Naive B cell (primary cell): Measurements from ENCODE around the gene PLCG2. TPM values are rescaled to one million over a fixed set of nuclear protein-coding genes. Genes with fewer than 3 reads are reported as not detected.
"Not testable (repeated sequence)": the region's sequence is repeated elsewhere in the genome, so short reads cannot be mapped to it uniquely, and the experiment has no call there.

Experiments
- ATAC-seq, 2 donors: fragments of 150-1000 bp; cut with Tn5 transposase; 2 replicates each; pipeline ENCODE4 v1.10.0; 2021; ENCODE audit warnings: low read depth in 2 of 2, mild to moderate bottlenecking in 2 of 2, moderate library complexity in 2 of 2
- DNase-seq: peaks from one replicate; pipeline ENCODE4 v3.0.0; 2022
- H3K27ac Mint-ChIP-seq, 6 donors: one replicate each; pipeline ENCODE4 v1.8.0; 2020 to 2022; ENCODE audit warnings: mild to moderate bottlenecking in 6 of 6, mixed read lengths in 6 of 6, moderate library complexity in 5 of 6, inconsistent platforms in 2 of 6
- H3K27me3 Mint-ChIP-seq, 3 donors: one replicate each; pipeline ENCODE4 v1.8.0; 2021 to 2022; ENCODE audit warnings: mixed read lengths in 3 of 3, mild to moderate bottlenecking in 1 of 3
- H3K36me3 Mint-ChIP-seq, 2 donors: one replicate each; pipeline ENCODE4 v1.8.0; 2020 to 2022; ENCODE audit warnings: mixed read lengths in 2 of 2, inconsistent platforms in 1 of 2, mild to moderate bottlenecking in 1 of 2
- H3K4me1 Mint-ChIP-seq, 3 donors: one replicate each; pipeline ENCODE4 v1.8.0; 2020 to 2022; ENCODE audit warnings: mixed read lengths in 3 of 3, inconsistent platforms in 1 of 3, mild to moderate bottlenecking in 1 of 3, moderate library complexity in 1 of 3
- H3K4me3 Mint-ChIP-seq, 8 donors: one replicate each; pipeline ENCODE4 v1.8.0; 2020 to 2022; ENCODE audit warnings: mild to moderate bottlenecking in 8 of 8, mixed read lengths in 8 of 8, moderate library complexity in 8 of 8, inconsistent platforms in 2 of 8
- H3K9me3 Mint-ChIP-seq, 7 donors: one replicate each; pipeline ENCODE4 v1.8.0; 2020 to 2022; ENCODE audit warnings: mixed read lengths in 7 of 7, mild to moderate bottlenecking in 5 of 7, inconsistent platforms in 2 of 7, moderate library complexity in 1 of 7
- polyA plus RNA-seq, 6 donors: library from polyadenylated mRNA; unstranded; fragments of 300-500 nt; fragmentation: Illumina TruSeq; gene quantifications; one replicate each; pipeline ENCODE4 v1.2.3, GENCODE V29; 2021; ENCODE audit warnings: low read depth in 6 of 6

Gene PLCG2
- polyA plus RNA-seq, 6 donors from 2014 or later = 65.1 to 119 (median 92.5) TPM

GRCh38 chr16:81996664-81997509, 217.8 kb downstream of the PLCG2 start:
- Mint-ChIP-seq H3K4me1 (no peaks in the 10 kb centered on the region), H3K27ac (no peak overlapping the region), H3K27me3 (no peaks in the 10 kb centered on the region), H3K36me3 (peaks cover 5 to 14% of the 10 kb centered on the region in 2 donors), H3K4me3 (no peak overlapping the region), H3K9me3 (no peaks in the 10 kb centered on the region)
- DNase-seq (no peak), ATAC-seq (no peak)

- H3K4me3 Mint-ChIP-seq = no peak overlapping the region
- no peaks in the 10 kb centered on the region for H3K27me3 Mint-ChIP-seq
- no peaks in the 10 kb centered on the region for H3K9me3 Mint-ChIP-seq
- no peak for ATAC-seq
- no peaks in the 10 kb centered on the region for H3K4me1 Mint-ChIP-seq
- H3K36me3 Mint-ChIP-seq = peaks cover 5 to 14% of the 10 kb centered on the region in 2 donors
- H3K27ac Mint-ChIP-seq = no peak overlapping the region
- no peak for DNase-seq
Observed at GRCh38 chr16:81997738-81998137, 218.6 kb downstream of the PLCG2 start.

- ATAC-seq (no peak), DNase-seq (no peak)
- Mint-ChIP-seq H3K4me1 (no peaks in the 10 kb centered on the region), H3K9me3 (peaks cover 0 to 7% (median 0%) of the 10 kb centered on the region in 7 donors), H3K27me3 (no peaks in the 10 kb centered on the region), H3K36me3 (peaks cover 18 to 26% of the 10 kb centered on the region in 2 donors), H3K27ac (no peak overlapping the region), H3K4me3 (no peak overlapping the region)
Observed at GRCh38 chr16:82002831-82003230, 223.7 kb downstream of the PLCG2 start.

- no peak overlapping the region for H3K27ac Mint-ChIP-seq
- peaks cover 20 to 24% of the 10 kb centered on the region in 2 donors for H3K36me3 Mint-ChIP-seq
- no peak for ATAC-seq
Observed at GRCh38 chr16:82004601-82005000, 225.5 kb downstream of the PLCG2 start.

GRCh38 chr16:82005027-82005830, 226.1 kb downstream of the PLCG2 start:
- no peaks in the 10 kb centered on the region for H3K4me1 Mint-ChIP-seq
- H3K36me3 Mint-ChIP-seq = peaks cover 20% of the 10 kb centered on the region in 2 donors
- no peaks in the 10 kb centered on the region for H3K27me3 Mint-ChIP-seq
- DNase-seq (no peak), ATAC-seq (no peak)
- no peak overlapping the region for H3K4me3 Mint-ChIP-seq
- H3K9me3 Mint-ChIP-seq = peaks cover 3 to 28% (median 16%) of the 10 kb centered on the region in 7 donors
- H3K27ac Mint-ChIP-seq = no peak overlapping the region

More at GRCh38 chr16:82004601-82005000, 225.5 kb downstream of the PLCG2 start:
- H3K4me1 Mint-ChIP-seq = no peaks in the 10 kb centered on the region
- no peak overlapping the region for H3K4me3 Mint-ChIP-seq
- H3K27me3 Mint-ChIP-seq = no peaks in the 10 kb centered on the region
- peaks cover 2 to 22% (median 15%) of the 10 kb centered on the region in 7 donors for H3K9me3 Mint-ChIP-seq
- no peak for DNase-seq

GRCh38 chr16:82006036-82006435, 226.9 kb downstream of the PLCG2 start:
- DNase-seq = no peak
- H3K4me1 Mint-ChIP-seq = peaks cover 7 to 8% (median 8%) of the 10 kb centered on the region in 3 donors
- ATAC-seq = no peak
- H3K9me3 Mint-ChIP-seq = peaks cover 3 to 36% (median 16%) of the 10 kb centered on the region in 7 donors
- H3K4me3 Mint-ChIP-seq = no peak overlapping the region
- no peak overlapping the region for H3K27ac Mint-ChIP-seq
- no peaks in the 10 kb centered on the region for H3K27me3 Mint-ChIP-seq
- peaks cover 20% of the 10 kb centered on the region in 2 donors for H3K36me3 Mint-ChIP-seq

- no peak for ATAC-seq
- no peak overlapping the region for H3K27ac Mint-ChIP-seq
- peaks cover 0 to 8% (median under 1%) of the 10 kb centered on the region in 3 donors for H3K27me3 Mint-ChIP-seq
- DNase-seq = no peak
- H3K36me3 Mint-ChIP-seq = peaks cover 20% of the 10 kb centered on the region in 2 donors
- H3K4me1 Mint-ChIP-seq = peaks cover 16% of the 10 kb centered on the region in 3 donors
- H3K4me3 Mint-ChIP-seq = no peak overlapping the region
- H3K9me3 Mint-ChIP-seq = peaks cover 5 to 36% (median 16%) of the 10 kb centered on the region in 7 donors
Observed at GRCh38 chr16:82007189-82007588, 228.1 kb downstream of the PLCG2 start.

- peaks cover 15 to 20% of the 10 kb centered on the region in 2 donors for H3K36me3 Mint-ChIP-seq
- DNase-seq (no peak), ATAC-seq (no peak)
- H3K27ac Mint-ChIP-seq = peak overlapping the region in 1 of 6 donors; percentile 15
- peak overlapping the region in 4 of 8 donors; percentile 13 to 54 (median 34) for H3K4me3 Mint-ChIP-seq
- H3K9me3 Mint-ChIP-seq = peaks cover 10 to 39% (median 27%) of the 10 kb centered on the region in 7 donors
- H3K4me1 Mint-ChIP-seq = peaks cover 16% of the 10 kb centered on the region in 3 donors
- peaks cover 0 to 16% (median 11%) of the 10 kb centered on the region in 3 donors for H3K27me3 Mint-ChIP-seq
Observed at GRCh38 chr16:82008957-82009592, 230.0 kb downstream of the PLCG2 start.

GRCh38 chr16:82009789-82010188, 230.7 kb downstream of the PLCG2 start:
- Mint-ChIP-seq H3K4me1 (peaks cover 16% of the 10 kb centered on the region in 3 donors), H3K9me3 (peaks cover 10 to 41% (median 29%) of the 10 kb centered on the region in 7 donors), H3K4me3 (peak overlapping the region in 3 of 8 donors; percentile 54 to 78 (median 61)), H3K27me3 (peaks cover 0 to 16% (median 11%) of the 10 kb centered on the region in 3 donors), H3K36me3 (peaks cover 10 to 20% of the 10 kb centered on the region in 2 donors)
- not testable (repeated sequence) for H3K27ac Mint-ChIP-seq, DNase-seq, ATAC-seq

GRCh38 chr16:82010649-82011048, 231.6 kb downstream of the PLCG2 start:
- DNase-seq (no peak), ATAC-seq (no peak)
- Mint-ChIP-seq H3K9me3 (peaks cover 10 to 47% (median 32%) of the 10 kb centered on the region in 7 donors), H3K4me1 (peaks cover 16% of the 10 kb centered on the region in 3 donors), H3K4me3 (peak overlapping the region; percentile 78 to 91 (median 88)), H3K36me3 (peaks cover 10 to 12% of the 10 kb centered on the region in 2 donors), H3K27ac (peak overlapping the region in 3 of 6 donors; percentile 67 to 85 (median 75)), H3K27me3 (peaks cover 0 to 21% (median 16%) of the 10 kb centered on the region in 3 donors)

- Mint-ChIP-seq H3K9me3 (peaks cover 10 to 49% (median 33%) of the 10 kb centered on the region in 7 donors), H3K36me3 (peaks cover 7 to 10% of the 10 kb centered on the region in 2 donors), H3K4me3 (peak within 1 kb of the TSS; percentile 78 to 91 (median 88)), H3K4me1 (peaks cover 16% of the 10 kb centered on the region in 3 donors), H3K27ac (peak within 1 kb of the TSS in 4 of 6 donors; percentile 67 to 85 (median 76)), H3K27me3 (peaks cover 0 to 21% (median 16%) of the 10 kb centered on the region in 3 donors)
- peak; percentile 54 for DNase-seq
- ATAC-seq = peak; percentile 92 to 93
Observed at GRCh38 chr16:82011199-82011641, 232.1 kb downstream of the PLCG2 start, which contains the start of gene SDR42E1. SDR42E1 (minus strand) TSS chr16:82011470; CDS start chr16:82000858, 10,612 bp downstream.
